GM19463 (cell line): ENCODE measurements around the gene MATN1.

Experiments
- ATAC-seq: cut with Tn5 transposase; IDR thresholded peaks from one replicate; pipeline ENCODE4 v1.9.1; 2021; ENCODE audit warnings: mild to moderate bottlenecking, moderate library complexity; ENCODE audit not compliant: unreplicated experiment

The MATN1 gene

GRCh38 chr1:30684881-30685795 lies 38.2 kb downstream of the MATN1 start:
- ATAC-seq, result no peak

GRCh38 chr1:30684259-30684658 lies 39.1 kb downstream of the MATN1 start:
- no peak for ATAC-seq

GRCh38 chr1:30683699-30684098 lies 39.7 kb downstream of the MATN1 start:
- ATAC-seq, result no peak

DNA sequence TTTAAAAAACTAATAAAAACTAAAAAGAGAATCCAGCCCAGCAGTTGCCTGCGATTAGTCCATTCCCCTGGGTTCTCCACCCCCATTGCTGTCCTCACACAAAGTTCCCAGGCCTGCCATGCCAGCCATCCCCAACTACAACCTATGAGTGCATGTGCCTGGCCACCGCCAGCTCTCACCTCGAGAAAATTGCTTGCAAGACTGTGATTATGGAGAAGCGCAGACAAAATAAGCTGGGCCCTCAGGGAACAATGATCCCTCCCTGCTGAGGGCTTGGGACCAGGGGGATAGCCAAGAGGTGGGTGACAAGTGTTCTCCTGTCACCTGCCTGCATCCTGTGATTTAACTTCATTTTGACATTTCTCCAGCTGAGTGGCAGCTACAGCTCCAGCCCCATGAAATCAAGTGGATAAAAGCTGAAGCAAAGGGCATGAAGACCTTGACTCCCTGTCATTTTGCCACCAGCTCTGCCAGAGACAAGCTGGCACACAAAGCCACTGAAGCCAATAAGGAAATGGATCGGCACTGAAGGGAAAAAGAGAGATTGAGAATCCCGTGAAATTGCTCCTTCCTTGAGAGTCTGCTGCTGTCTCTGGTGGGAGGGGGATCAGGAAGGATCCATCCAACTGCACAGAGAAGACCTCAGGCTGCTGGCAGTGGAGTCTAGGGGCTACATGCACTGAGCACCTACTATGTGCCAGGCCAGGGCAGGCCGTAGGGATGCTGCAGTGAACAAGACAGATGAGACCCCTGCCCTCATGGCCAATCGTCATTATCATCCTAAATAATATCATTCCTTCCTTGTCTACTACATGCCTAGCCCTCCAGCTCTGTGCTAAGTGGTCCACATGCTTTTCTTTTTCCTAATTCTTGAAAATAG lies 40.7 kb downstream of the MATN1 start:
- ATAC-seq, result no peak

GRCh38 chr1:30681782-30682181 lies 41.6 kb downstream of the MATN1 start:
- ATAC-seq, result no peak

DNA sequence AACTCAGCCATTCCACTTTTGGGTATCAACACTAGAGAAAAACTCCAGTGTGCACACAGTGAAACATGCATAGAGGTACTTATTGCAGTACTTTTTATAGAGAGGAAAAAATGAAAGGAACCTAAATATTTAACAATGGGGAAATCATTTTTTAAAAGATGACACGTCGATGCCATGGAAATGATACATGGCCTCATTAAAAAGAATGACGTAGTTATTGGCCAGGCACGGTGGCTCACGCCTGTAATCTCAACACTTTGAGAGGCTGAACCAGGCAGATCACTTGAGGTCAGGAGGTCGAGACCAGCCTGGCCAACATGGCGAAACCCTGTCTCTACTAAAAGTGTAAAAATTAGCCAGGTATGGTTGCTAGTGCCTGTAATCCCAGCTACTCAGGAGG lies 42.5 kb downstream of the MATN1 start:
- ATAC-seq, result no peak

DNA sequence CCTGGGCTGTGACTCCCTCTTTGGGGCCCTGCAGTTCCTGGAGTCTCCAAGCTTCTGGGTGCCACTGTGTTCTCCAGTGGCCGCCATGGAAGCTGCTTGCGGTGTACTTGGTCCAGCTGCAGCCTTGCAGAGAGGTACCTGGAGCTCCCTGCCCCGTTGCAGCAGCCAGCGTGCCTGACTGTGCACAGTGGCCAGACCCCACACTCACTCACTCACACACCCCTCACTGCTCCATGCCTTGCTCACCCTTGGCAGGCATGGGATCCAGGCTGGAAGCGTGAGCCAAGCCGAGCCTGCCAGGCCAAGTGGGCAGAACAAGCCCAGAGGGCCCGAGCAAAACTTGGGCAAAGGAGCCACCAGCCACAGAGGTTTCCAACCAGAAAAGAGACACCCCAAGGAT lies 43.0 kb downstream of the MATN1 start:
- no peak for ATAC-seq

DNA sequence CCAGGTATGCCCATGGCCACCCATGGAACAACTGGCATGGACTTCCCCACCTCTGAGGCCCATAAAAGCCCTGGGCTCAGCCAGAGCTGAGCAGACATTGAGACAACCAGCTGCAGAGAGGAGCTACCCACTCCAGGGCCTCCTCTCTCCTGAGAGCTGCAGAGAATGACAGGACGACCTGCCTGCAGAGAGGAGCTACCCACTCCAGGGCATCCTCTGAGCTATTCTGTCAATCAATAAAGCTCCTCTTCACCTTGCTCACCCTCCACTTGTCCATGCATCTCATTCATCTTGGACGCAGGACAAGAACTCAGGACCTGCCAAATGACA lies 43.4 kb downstream of the MATN1 start:
- no peak for ATAC-seq

- ATAC-seq, result no peak
Observed at GRCh38 chr1:30679201-30679975, 44.0 kb downstream of the MATN1 start.

DNA sequence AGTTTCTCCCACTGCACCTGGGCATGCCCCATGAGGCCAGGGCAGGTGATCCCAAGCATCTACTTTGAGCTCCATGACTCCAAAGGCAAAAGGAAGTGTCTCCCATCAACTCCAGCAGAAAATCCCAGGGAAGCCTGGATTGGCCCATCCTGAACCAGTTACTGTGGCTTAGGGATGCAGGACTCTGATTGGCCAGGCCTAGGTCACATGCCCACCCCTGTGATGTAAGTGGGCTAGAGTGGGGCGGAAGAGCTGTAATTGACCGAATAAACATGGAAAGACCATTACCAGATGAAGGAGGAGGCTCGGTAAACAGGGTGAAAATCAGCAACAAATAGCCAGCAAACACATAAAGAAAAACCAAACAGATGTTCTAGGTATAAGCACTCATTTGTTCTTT lies 45.2 kb downstream of the MATN1 start:
- ATAC-seq, result no peak

DNA sequence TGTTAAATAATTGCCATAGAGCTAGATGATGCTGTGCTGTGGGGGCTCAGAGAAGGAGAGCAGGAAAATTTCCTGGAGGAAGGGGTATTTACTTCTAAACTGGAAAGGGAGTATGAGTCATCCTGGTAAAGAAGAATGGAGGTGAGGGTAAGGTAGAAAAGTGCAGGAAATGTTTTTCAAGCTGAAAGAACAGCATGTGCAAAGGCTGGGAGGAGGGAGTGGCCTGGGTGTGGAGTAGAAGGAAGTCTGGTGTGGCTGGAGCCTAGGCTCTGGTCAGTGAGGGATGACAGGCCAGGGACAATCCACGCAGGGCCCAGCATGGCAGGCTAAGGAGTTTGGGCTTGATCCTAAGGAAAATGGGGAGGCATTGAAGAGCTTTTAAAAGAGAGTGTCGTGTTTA lies 45.9 kb downstream of the MATN1 start:
- no peak for ATAC-seq

GRCh38 chr1:30675761-30676160 lies 47.6 kb downstream of the MATN1 start:
- ATAC-seq, result no peak

DNA sequence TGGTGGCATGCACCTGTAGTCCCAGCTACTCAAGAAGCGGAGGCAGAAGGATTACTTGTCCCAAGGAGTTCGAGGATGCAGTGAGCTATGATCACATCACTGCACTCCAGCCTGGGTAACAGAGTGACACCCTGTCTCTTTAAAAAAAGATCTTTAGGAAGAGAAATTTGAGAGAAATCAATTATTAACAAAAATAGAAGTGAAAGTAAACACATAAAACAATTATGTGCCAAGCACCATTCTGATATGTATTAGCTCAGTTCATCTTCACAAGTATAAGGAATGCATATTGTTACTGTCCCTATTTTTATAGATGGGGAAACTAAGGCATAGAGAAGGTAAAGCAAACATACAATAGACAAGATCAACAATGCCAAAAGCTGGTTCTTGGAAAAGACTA lies 48.1 kb downstream of the MATN1 start:
- no peak for ATAC-seq

- ATAC-seq, result no peak
Observed at GRCh38 chr1:30673395-30673794, 50.0 kb downstream of the MATN1 start.

DNA sequence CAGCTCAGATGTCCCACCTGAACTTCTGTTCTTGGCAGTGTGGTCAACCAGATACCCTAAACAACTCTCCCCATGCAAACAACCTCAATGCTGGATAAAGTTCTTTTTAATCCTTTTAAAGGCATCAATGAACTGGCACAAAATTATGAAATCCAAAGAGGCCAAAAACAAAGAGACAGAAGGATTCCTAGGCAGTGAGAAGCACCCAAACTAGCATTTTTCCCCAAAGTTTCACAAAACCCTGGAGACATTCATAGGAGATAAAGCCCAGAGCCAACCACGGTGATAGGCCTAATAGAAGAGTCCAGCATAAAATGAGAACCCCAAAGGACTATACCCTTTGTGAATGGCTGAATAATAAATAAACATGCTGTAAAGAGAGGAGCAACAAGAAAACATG lies 50.7 kb downstream of the MATN1 start:
- ATAC-seq, result no peak

DNA sequence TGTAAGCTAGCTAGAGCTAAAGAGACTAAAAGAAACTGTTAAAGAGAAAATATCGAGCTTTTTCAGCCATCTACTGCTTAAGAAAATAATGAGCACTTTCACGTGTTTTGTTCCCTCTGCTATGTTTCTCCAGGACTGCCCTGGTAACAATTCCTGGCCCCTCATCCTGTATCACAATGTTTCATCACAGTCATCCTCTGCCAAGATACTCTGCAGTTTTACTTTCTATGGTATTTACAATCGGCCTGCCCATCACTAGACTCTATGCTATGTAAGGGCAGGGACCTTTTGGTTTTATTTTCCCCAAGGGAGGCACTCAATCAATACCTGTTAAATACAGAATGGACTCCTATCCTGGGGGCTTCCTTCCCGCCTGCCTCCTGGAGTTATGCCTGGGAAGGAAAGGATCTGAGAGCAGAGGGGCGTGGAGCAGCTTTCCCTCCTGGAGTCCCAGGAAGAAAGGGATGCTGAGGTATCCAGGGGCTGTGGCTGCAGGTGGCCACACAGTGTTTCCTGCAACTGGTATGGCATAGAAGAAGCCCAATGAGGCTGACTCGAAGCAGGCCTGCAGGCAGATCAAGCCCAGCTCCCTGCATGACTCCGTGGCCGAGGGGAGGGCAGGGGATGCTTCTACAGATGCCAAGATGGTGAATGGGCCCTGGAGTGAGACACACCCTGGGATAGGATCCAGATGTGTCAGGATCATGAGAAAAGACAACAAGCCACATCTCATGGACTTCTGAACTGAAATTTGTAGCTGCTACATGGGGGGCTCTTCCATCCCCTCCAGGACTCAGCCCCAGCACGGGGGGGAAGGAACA lies 52.9 kb downstream of the MATN1 start:
- ATAC-seq, result no peak

DNA sequence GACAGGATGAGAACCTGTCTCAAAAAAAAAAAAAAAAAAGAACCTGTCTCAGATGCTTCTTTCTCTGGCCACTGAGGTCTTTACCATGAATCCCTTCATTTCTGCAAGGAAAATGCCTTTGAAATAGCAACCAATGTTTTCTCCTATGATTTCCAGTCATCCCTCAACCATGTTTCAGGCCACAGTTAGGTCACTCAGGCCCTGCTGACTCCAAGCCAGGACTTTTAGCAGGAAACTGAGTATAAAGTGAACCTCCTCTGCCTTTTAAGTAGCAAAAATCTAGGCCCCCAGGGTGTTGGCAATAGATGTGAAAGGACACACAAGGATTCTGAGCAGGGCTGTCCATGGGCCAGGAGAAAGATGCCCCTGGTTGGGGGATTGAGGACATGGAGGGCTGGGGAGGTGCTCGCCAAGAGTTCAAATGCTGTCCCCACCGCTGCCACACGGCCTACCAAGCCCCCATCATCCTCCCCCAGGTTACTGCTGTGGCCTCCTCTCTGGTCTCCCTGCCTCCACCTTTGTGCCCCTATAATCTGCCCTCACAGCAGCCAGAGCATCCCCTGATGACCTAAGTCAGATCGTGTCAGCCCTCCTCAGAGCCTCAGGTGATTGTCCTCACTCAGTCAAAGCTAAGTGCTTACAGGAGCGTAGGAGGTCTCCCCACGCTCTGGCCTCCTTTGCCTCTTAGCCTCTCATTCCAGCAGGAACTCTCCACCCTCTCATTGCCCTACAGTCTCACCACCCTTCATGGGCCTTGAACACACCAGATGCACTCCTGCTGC lies 54.6 kb downstream of the MATN1 start:
- ATAC-seq, result no peak

GRCh38 chr1:30668024-30668423 lies 55.4 kb downstream of the MATN1 start:
- no peak for ATAC-seq

- no peak for ATAC-seq
Observed at GRCh38 chr1:30666756-30667273, 56.6 kb downstream of the MATN1 start.
